ENCODE results near the gene DLGAP1. TPM values are rescaled to one million over a fixed set of nuclear protein-coding genes. Genes with fewer than 3 reads are reported as not detected.

The DLGAP1 gene
- total RNA-seq, 1 donor from 2014 or later: 18.5 TPM

DNA sequence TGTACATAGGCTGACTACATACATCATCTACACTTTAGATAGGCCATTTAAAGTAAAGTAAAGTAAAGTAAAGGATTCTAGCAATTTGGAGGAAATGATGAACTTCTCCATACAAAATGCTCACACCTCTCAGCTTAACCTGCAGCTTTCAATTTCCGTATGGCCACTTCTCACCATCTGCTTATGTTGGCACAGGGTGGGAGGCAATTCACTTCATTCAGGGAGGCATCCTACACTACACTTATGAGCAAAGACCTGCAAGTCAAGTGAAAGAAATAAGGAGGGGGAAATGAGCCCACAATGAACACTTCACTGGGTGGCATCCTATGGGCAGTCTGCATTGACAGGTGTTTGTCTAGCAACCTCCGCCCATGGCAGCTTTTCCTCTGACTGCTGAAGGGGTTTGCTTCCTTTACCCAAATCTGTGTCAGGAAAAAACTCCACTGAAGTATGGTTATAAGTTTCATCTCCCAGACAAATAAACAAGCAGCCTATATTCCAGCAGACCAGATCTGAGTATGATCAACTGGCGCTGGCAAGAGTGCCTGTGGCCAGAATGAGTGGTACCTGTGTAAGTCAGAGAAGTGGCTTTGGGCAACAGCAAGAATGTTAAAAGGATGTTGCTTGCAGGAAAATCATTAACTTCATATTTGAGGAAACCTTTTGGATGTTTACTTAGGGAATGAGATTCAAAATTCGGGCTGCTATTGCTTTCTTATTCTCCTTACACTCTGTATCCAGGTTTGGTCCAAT is 556.1 kb downstream of the DLGAP1 start:
- Histone ChIP-seq H3K4me2 (no peak overlapping the region), H3K36me3 (no peaks in the 10 kb centered on the region), H3K9ac (no peak overlapping the region), H3K27me3 (no peaks in the 10 kb centered on the region), H3F3A (ENCODE audit: low read depth) (no peaks in the 10 kb centered on the region), H4K20me1 (ENCODE audit: low read depth) (no peaks in the 10 kb centered on the region), H3K4me3 (no peak overlapping the region), H2AFZ (replicated peaks) (no peak overlapping the region), H3K9me3 (ENCODE audit: low read depth) (no peaks in the 10 kb centered on the region), H3K27ac (no peak overlapping the region), H3K79me2 (ENCODE audit: low read depth) (no peaks in the 10 kb centered on the region), H3K4me1 (peaks cover 21% of the 10 kb centered on the region)
- no peak for TF ChIP-seq EZH2 (IDR thresholded peaks at IDR 0.05)
- TF ChIP-seq, protein P1, sequence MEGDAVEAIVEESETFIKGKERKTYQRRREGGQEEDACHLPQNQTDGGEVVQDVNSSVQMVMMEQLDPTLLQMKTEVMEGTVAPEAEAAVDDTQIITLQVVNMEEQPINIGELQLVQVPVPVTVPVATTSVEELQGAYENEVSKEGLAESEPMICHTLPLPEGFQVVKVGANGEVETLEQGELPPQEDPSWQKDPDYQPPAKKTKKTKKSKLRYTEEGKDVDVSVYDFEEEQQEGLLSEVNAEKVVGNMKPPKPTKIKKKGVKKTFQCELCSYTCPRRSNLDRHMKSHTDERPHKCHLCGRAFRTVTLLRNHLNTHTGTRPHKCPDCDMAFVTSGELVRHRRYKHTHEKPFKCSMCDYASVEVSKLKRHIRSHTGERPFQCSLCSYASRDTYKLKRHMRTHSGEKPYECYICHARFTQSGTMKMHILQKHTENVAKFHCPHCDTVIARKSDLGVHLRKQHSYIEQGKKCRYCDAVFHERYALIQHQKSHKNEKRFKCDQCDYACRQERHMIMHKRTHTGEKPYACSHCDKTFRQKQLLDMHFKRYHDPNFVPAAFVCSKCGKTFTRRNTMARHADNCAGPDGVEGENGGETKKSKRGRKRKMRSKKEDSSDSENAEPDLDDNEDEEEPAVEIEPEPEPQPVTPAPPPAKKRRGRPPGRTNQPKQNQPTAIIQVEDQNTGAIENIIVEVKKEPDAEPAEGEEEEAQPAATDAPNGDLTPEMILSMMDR (IDR thresholded peaks at IDR 0.05): no peak
- no peak for TF ChIP-seq EZH2phosphoT487 (IDR thresholded peaks at IDR 0.05)
- Mint-ChIP-seq H3K36me3 (no peaks in the 10 kb centered on the region), H3K4me1 (peaks cover 37% of the 10 kb centered on the region), H3K27me3 (ENCODE audit: insufficient read depth, low read depth) (no peaks in the 10 kb centered on the region), H3K27ac (no peak overlapping the region), H3K4me3 (no peak overlapping the region), H3K9me3 (no peaks in the 10 kb centered on the region)
- DNase-seq (ENCODE audit: low spot score): no peak

- Mint-ChIP-seq H3K27ac (no peak overlapping the region), H3K27me3 (ENCODE audit: insufficient read depth, low read depth) (peaks cover 5% of the 10 kb centered on the region), H3K4me1 (peaks cover 10% of the 10 kb centered on the region), H3K36me3 (no peaks in the 10 kb centered on the region), H3K9me3 (no peaks in the 10 kb centered on the region), H3K4me3 (no peak overlapping the region)
- no peak overlapping the region for H3K4me3 ChIP-seq
- no peak overlapping the region for H2AFZ ChIP-seq (replicated peaks)
- no peaks in the 10 kb centered on the region for H3K27me3 ChIP-seq
- H3K4me2 ChIP-seq: no peak overlapping the region
- H3K36me3 ChIP-seq: no peaks in the 10 kb centered on the region
- H4K20me1 ChIP-seq (ENCODE audit: low read depth): no peaks in the 10 kb centered on the region
- no peak overlapping the region for H3K9ac ChIP-seq
- H3K79me2 ChIP-seq (ENCODE audit: low read depth): no peaks in the 10 kb centered on the region
- no peak for DNase-seq (ENCODE audit: low spot score)
- no peaks in the 10 kb centered on the region for H3K9me3 ChIP-seq (ENCODE audit: low read depth)
- TF ChIP-seq, protein P1 (IDR thresholded peaks at IDR 0.05): no peak
- no peak for TF ChIP-seq EZH2 (IDR thresholded peaks at IDR 0.05)
- no peak for TF ChIP-seq EZH2phosphoT487 (IDR thresholded peaks at IDR 0.05)
- H3K4me1 ChIP-seq: peaks cover 2% of the 10 kb centered on the region
- no peaks in the 10 kb centered on the region for H3F3A ChIP-seq (ENCODE audit: low read depth)
- no peak overlapping the region for H3K27ac ChIP-seq
Observed at GRCh38 chr18:3892152-3892551, 563.0 kb downstream of the DLGAP1 start.

DNA sequence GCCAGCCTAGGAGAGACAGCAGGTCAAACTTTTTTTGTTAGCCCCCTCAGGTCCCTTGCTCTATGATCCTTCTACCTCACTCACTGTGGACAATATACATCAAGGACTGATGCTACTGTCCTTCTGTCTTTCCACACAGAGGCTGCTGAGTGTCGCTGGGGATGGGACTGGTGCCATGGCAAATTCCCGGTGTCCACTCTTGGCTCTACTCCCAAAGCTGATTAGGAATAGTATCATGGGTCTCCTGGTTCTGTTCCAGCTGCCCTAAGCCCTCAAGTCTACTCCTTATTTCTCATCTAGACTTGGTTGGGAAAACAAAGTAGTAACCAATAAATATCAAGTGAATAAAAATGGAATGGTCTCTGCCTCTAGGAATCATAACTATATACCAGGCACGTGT is 563.9 kb downstream of the DLGAP1 start:
- Histone ChIP-seq H3K36me3 (no peaks in the 10 kb centered on the region), H3K9me3 (ENCODE audit: low read depth) (no peaks in the 10 kb centered on the region), H3K27ac (no peak overlapping the region), H3K27me3 (no peaks in the 10 kb centered on the region), H3K9ac (no peak overlapping the region), H3K4me2 (no peak overlapping the region), H4K20me1 (ENCODE audit: low read depth) (no peaks in the 10 kb centered on the region), H3K4me3 (no peak overlapping the region), H3K79me2 (ENCODE audit: low read depth) (no peaks in the 10 kb centered on the region), H2AFZ (replicated peaks) (no peak overlapping the region), H3F3A (ENCODE audit: low read depth) (no peaks in the 10 kb centered on the region), H3K4me1 (peaks cover 8% of the 10 kb centered on the region)
- TF ChIP-seq, protein P1 (IDR thresholded peaks at IDR 0.05): no peak
- TF ChIP-seq EZH2 (IDR thresholded peaks at IDR 0.05): no peak
- TF ChIP-seq EZH2phosphoT487 (IDR thresholded peaks at IDR 0.05): no peak
- DNase-seq (ENCODE audit: low spot score): no peak
- Mint-ChIP-seq H3K36me3 (no peaks in the 10 kb centered on the region), H3K9me3 (no peaks in the 10 kb centered on the region), H3K4me3 (no peak overlapping the region), H3K27ac (no peak overlapping the region), H3K4me1 (peaks cover 10% of the 10 kb centered on the region), H3K27me3 (ENCODE audit: insufficient read depth, low read depth) (peaks cover 5% of the 10 kb centered on the region)
